Measurements from ENCODE around the gene CROT. TPM values are rescaled to one million over a fixed set of nuclear protein-coding genes. Genes with fewer than 3 reads are reported as not detected.
"Not testable (repeated sequence)": the region's sequence is repeated elsewhere in the genome, so short reads cannot be mapped to it uniquely, and the experiment has no call there.

The CROT gene
- total and polyA plus RNA-seq, 4 donors, result 5.3 to 18.7 (median 9.4) TPM

DNA sequence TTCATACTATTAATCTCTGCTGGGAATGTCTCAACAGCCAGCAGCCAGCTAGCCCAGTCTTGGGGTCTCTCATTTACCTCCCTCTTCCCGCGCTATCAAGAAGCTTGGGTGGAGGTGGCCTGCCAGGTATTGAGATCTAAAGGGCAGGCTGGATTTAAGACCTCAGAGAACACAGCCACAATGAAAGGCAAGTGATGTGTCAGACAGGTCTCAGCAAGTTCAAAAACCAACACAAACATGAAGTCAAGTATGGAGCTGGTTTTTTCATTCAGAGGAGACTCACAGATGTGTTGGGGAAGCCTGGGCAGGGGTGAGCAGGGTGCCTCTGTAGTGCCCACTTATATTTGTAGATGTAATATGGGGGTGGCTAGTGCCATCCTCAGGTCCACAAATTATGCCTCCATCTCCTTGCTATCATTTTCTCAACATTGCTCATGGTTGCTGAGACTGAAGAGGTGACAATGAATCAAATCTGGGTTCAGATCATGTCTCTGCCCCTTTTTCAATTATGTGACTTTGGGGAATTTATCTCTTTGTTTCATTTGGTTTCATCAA is 27.7 kb upstream of the CROT start:
- DNase-seq (no peak), ATAC-seq (ENCODE audit: insufficient read depth, low FRiP score) (no peak)
- H3K27ac ChIP-seq (ENCODE audit: low read depth in 1 of 2, low read length in 1 of 2), result no peak overlapping the region
- peaks cover 0 to 8% (median 0%) of the 10 kb centered on the region in 5 donors for H3K4me1 ChIP-seq (ENCODE audit: control insufficient read depth in 5 of 5, insufficient read depth in 5 of 5, low read length in 5 of 5)
- TF ChIP-seq, protein P1, sequence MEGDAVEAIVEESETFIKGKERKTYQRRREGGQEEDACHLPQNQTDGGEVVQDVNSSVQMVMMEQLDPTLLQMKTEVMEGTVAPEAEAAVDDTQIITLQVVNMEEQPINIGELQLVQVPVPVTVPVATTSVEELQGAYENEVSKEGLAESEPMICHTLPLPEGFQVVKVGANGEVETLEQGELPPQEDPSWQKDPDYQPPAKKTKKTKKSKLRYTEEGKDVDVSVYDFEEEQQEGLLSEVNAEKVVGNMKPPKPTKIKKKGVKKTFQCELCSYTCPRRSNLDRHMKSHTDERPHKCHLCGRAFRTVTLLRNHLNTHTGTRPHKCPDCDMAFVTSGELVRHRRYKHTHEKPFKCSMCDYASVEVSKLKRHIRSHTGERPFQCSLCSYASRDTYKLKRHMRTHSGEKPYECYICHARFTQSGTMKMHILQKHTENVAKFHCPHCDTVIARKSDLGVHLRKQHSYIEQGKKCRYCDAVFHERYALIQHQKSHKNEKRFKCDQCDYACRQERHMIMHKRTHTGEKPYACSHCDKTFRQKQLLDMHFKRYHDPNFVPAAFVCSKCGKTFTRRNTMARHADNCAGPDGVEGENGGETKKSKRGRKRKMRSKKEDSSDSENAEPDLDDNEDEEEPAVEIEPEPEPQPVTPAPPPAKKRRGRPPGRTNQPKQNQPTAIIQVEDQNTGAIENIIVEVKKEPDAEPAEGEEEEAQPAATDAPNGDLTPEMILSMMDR (IDR thresholded peaks at IDR 0.05; ENCODE audit: control extremely low read depth, extremely low read depth), result no peak
- 92 to 98% methylated on average over 2 of the region's 2 CpGs for WGBS, 2 donors
- no peaks in the 10 kb centered on the region for H3K36me3 ChIP-seq (ENCODE audit: control insufficient read depth in 4 of 4, insufficient read depth in 4 of 4, low read length in 4 of 4)
- H3K27me3 ChIP-seq (ENCODE audit: control insufficient read depth in 3 of 3, insufficient read depth in 3 of 3, low read length in 2 of 3), result no peaks in the 10 kb centered on the region
- H3K9me3 ChIP-seq (ENCODE audit: control insufficient read depth in 4 of 4, insufficient read depth in 3 of 4, low read length in 3 of 4), result no peaks in the 10 kb centered on the region
- H3K9ac ChIP-seq (ENCODE audit: insufficient read depth in 1 of 2, low read length in 2 of 2), result no peak overlapping the region
- H3K4me3 ChIP-seq, result no peak overlapping the region

DNA sequence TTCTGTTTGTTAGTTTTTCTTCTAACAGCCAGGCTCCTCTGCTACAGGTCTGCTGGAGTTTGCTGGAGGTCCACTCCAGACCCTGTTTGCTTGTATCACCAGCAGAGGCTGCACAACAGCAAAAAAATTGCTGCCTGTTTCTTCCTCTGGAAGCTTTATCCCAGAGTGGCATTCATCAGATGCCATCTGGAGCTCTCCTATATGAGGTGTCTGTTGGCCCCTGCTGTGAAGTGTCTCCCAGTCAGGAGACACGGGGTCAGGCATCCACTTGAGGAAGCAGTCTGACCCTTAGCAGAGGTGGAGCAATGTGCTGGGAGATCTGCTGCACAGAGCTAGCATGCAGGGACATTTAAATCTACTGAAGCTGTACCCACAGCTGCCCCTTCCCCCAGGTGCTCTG is 26.7 kb upstream of the CROT start:
- H3K9ac ChIP-seq (ENCODE audit: insufficient read depth in 1 of 2, low read length in 2 of 2), result no peak overlapping the region
- DNase-seq, result no peak
- H3K9me3 ChIP-seq (ENCODE audit: control insufficient read depth in 4 of 4, insufficient read depth in 3 of 4, low read length in 3 of 4), result peaks cover 0 to 1% (median 0%) of the 10 kb centered on the region in 4 donors
- H3K4me1 ChIP-seq (ENCODE audit: control insufficient read depth in 5 of 5, insufficient read depth in 5 of 5, low read length in 5 of 5), result peaks cover 0 to 8% (median 0%) of the 10 kb centered on the region in 5 donors
- no peak for ATAC-seq (ENCODE audit: insufficient read depth, low FRiP score)
- no peaks in the 10 kb centered on the region for H3K27me3 ChIP-seq (ENCODE audit: control insufficient read depth in 3 of 3, insufficient read depth in 3 of 3, low read length in 2 of 3)
- WGBS, 2 donors, result 40 to 47% methylated on average over 1 of the region's 1 CpG
- peaks cover 0 to 7% (median 4%) of the 10 kb centered on the region in 4 donors for H3K36me3 ChIP-seq (ENCODE audit: control insufficient read depth in 4 of 4, insufficient read depth in 4 of 4, low read length in 4 of 4)
- H3K27ac ChIP-seq (ENCODE audit: low read depth in 1 of 2, low read length in 1 of 2), result no peak overlapping the region
- TF ChIP-seq, protein P1 (IDR thresholded peaks at IDR 0.05; ENCODE audit: control extremely low read depth, extremely low read depth), result no peak
- H3K4me3 ChIP-seq, result no peak overlapping the region

GRCh38 chr7:87319154-87319581 is 26.3 kb upstream of the CROT start:
- not testable (repeated sequence) for H3K9ac ChIP-seq (ENCODE audit: insufficient read depth in 1 of 2, low read length in 2 of 2); DNase-seq; H3K36me3 ChIP-seq (ENCODE audit: control insufficient read depth in 4 of 4, insufficient read depth in 4 of 4, low read length in 4 of 4); H3K4me3 ChIP-seq; H3K27me3 ChIP-seq (ENCODE audit: control insufficient read depth in 3 of 3, insufficient read depth in 3 of 3, low read length in 2 of 3); H3K27ac ChIP-seq (ENCODE audit: low read depth in 1 of 2, low read length in 1 of 2); H3K4me1 ChIP-seq (ENCODE audit: control insufficient read depth in 5 of 5, insufficient read depth in 5 of 5, low read length in 5 of 5); ATAC-seq (ENCODE audit: insufficient read depth, low FRiP score); H3K9me3 ChIP-seq (ENCODE audit: control insufficient read depth in 4 of 4, insufficient read depth in 3 of 4, low read length in 3 of 4)
- 55 to 65% methylated on average over 8 of the region's 8 CpGs for WGBS, 2 donors

DNA sequence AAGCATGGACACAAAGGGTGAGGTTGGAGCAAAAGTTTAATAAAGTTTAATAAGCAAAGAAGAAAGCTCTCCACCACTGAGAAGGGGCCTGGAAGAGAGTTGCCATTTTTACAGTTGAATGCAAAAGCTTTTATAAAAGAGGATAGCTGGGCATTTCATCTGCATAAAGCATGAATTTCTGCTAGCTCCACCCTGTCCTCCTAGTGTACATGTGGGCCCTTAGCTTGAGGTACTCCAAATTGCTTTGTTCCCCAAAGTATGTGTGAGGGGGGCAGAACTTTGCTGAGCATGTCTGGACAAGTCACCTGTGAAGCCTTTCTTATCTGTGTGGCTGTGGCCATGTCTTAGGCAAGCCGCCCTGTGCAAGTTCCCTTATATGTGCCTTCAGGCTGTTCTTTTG is 22.6 kb upstream of the CROT start:
- ATAC-seq (ENCODE audit: insufficient read depth, low FRiP score) (no peak), DNase-seq (no peak)
- H3K36me3 ChIP-seq (ENCODE audit: control insufficient read depth in 4 of 4, insufficient read depth in 4 of 4, low read length in 4 of 4), result peaks cover 3 to 21% (median 8%) of the 10 kb centered on the region in 4 donors
- no peaks in the 10 kb centered on the region for H3K27me3 ChIP-seq (ENCODE audit: control insufficient read depth in 3 of 3, insufficient read depth in 3 of 3, low read length in 2 of 3)
- TF ChIP-seq, protein P1 (IDR thresholded peaks at IDR 0.05; ENCODE audit: control extremely low read depth, extremely low read depth), result no peak
- H3K4me1 ChIP-seq (ENCODE audit: control insufficient read depth in 5 of 5, insufficient read depth in 5 of 5, low read length in 5 of 5), result peaks cover 0 to 3% (median 0%) of the 10 kb centered on the region in 5 donors
- H3K9ac ChIP-seq (ENCODE audit: insufficient read depth in 1 of 2, low read length in 2 of 2), result no peak overlapping the region
- H3K27ac ChIP-seq (ENCODE audit: low read depth in 1 of 2, low read length in 1 of 2), result no peak overlapping the region
- H3K9me3 ChIP-seq (ENCODE audit: control insufficient read depth in 4 of 4, insufficient read depth in 3 of 4, low read length in 3 of 4), result peaks cover 0 to 14% (median 7%) of the 10 kb centered on the region in 4 donors
- whole genome bisulfite sequencing, 2 donors, result 96 to 100% methylated on average over 1 of the region's 1 CpG
- no peak overlapping the region for H3K4me3 ChIP-seq
